GM19328 (cell line): ENCODE results near the gene KMT2A.

Experiments
- ATAC-seq: cut with Tn5 transposase; IDR thresholded peaks from one replicate; pipeline ENCODE4 v1.9.1; 2021; ENCODE audit warnings: mild to moderate bottlenecking, moderate library complexity; ENCODE audit not compliant: unreplicated experiment

The KMT2A gene

GRCh38 chr11:118574636-118575035 is 138.3 kb downstream of the KMT2A start:
- ATAC-seq, result no peak
